ENCODE measurements around the gene SERPINA12.

DNA sequence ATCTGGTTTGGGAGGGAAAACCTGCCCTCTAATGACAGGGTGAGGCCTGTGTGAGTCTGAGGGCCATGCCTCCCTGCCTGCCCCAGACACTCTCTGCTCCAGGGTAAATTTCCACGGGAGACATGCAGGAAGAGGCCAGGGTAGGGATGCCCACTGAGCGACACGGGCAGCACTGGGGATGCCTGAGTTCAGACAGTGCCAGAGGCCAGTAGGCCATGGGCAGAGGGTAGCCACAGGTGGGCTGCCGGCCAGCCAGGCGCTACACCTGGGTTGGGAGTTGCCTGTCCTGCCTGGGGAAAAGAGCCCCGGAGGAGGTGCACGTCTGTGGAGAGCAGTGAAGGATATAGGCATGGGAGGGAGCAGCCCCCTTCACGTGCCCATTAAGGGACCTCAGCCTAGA is 3.6 kb downstream of the SERPINA12 start:
- TF ChIP-seq, protein P1, sequence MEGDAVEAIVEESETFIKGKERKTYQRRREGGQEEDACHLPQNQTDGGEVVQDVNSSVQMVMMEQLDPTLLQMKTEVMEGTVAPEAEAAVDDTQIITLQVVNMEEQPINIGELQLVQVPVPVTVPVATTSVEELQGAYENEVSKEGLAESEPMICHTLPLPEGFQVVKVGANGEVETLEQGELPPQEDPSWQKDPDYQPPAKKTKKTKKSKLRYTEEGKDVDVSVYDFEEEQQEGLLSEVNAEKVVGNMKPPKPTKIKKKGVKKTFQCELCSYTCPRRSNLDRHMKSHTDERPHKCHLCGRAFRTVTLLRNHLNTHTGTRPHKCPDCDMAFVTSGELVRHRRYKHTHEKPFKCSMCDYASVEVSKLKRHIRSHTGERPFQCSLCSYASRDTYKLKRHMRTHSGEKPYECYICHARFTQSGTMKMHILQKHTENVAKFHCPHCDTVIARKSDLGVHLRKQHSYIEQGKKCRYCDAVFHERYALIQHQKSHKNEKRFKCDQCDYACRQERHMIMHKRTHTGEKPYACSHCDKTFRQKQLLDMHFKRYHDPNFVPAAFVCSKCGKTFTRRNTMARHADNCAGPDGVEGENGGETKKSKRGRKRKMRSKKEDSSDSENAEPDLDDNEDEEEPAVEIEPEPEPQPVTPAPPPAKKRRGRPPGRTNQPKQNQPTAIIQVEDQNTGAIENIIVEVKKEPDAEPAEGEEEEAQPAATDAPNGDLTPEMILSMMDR (conservative IDR thresholded peaks at IDR 0.05), result no peak
- TF ChIP-seq ZFX (IDR thresholded peaks at IDR 0.05), result no peak

All from C4-2B (cell line).